Activated CD4-positive, alpha-beta T cell treated with anti-CD3 and anti-CD28 coated beads, Interleukin-2, amount 50 U/mL, for 48 hours (primary cell): Measurements from ENCODE around the gene CPSF4L.
"Not testable (repeated sequence)": the region's sequence is repeated elsewhere in the genome, so short reads cannot be mapped to it uniquely, and the experiment has no call there.

Source experiments
- DNase-seq, 2 experiments: peaks; one replicate each; pipeline ENCODE4 v3.0.0-alpha.2; 2020

The CPSF4L gene

GRCh38 chr17:73266796-73267195, 5.1 kb upstream of the CPSF4L start:
- no peak for DNase-seq

- no peak for DNase-seq
Measured at GRCh38 chr17:73265646-73266640, 4.3 kb upstream of the CPSF4L start.

GRCh38 chr17:73264448-73264847, 2.8 kb upstream of the CPSF4L start:
- not testable (repeated sequence) for DNase-seq

DNA sequence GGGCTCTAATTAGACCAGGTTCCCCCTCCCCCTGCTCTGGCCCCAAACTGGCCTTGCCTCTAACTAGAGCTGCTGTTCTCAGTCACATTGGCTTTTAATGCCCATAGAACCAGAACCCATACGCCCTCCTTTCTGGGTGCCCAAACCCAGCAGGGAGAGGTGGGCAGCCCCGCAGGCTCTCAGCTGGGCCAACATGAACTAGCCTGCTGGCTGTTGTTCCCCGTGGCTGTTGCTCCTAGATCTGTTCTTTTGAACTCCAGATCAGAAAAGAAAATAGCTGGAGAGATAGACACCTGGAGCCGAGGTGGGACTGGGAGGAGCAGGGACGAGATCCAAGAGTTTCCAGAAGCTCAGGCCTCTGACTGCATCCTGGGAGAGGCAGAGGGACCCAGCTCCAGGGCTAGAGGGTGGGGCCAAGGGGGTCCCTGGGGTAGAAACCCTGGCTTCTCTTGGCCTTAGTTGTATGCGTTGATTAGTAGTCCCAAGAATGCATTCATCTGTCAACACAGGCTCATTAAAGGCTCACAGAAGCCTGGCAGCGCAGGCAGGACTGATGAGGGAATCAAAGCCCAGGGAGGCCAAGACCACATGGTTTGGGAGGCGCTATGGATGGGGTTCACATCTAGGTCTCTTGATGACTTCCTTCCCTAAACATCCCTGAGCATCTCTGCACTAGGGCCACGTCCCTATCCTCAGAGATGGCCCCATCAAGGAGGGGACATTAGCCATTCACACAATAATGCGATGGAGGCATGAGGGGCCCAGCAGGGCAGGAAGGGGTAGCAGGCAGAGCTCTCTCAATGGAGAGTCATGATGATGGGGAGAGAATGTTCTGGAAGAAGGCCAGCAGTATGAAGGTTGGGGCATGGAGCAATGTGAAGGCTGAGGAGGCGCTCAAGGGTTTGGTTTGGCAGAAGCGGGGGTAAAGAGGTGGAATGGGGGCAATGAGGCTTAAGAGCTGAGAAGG, 1.3 kb upstream of the CPSF4L start:
- DNase-seq: no peak

GRCh38 chr17:73261952-73262675, 434 bp upstream of the CPSF4L start:
- DNase-seq: no peak

DNA sequence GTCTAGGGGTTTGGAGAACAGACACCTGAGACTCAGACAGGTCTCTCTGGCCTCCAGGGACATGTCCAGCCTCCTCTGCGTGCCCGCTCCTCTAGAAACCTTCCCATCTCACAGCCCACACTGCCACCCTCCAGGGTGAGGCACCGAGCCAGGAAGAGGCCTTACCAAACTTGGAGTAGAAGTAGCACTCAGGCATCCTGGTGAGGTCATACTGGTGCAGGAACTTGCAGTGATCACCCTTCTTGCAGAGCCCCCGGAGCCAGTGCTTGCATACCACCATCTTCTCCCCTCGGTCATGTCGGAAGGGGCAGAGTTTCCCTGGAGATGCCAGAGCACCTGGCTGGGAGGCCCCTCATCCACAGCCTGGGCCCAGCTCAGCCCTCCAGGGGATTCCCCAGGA, 4.2 kb downstream of the CPSF4L start:
- no peak for DNase-seq

GRCh38 chr17:73256220-73256619, 5.5 kb downstream of the CPSF4L start:
- no peak for DNase-seq

GRCh38 chr17:73255671-73256181, 6.0 kb downstream of the CPSF4L start:
- DNase-seq: peak; percentile 55 to 65

DNA sequence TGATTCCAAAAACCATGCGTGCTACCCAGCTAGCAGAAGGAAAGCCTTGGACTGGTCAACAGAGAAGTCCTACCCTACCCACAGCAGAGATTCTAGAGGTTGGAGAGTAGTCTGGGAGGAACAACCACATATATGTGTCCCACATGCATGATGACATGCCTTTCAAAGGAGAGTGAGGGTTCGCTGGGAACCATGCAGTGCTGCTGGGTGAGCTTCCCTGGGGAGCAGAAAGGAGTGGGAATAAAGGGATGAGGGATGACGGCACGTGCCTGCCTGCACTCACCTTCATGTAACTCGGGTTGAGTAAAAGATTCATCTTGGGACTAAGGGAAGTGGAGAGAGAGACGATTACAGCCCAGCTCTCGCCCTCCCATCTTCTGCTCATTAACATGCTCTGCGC, 9.8 kb downstream of the CPSF4L start:
- no peak for DNase-seq

GRCh38 chr17:73250851-73251640, 10.6 kb downstream of the CPSF4L start:
- no peak for DNase-seq

DNA sequence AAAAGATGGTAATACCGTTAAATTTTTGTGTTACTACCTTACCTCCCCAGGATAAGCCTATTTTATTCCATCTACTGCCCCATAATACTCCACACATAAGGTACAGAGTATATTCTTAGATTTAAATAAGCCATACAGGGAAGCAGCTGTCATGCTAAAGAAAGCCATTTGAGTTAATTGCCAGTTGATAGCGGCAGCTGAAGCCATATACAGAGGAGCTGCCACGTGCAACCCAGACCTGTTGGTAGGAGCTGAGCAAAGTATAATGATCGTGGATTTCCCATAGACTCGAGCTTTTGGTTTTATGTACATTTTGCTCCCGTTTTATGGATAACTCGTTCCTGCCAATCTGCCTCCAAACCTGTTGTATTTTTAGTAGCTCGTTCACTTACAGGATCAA, 12.0 kb downstream of the CPSF4L start:
- DNase-seq: no peak

GRCh38 chr17:73248532-73248931, 13.1 kb downstream of the CPSF4L start:
- no peak for DNase-seq

DNA sequence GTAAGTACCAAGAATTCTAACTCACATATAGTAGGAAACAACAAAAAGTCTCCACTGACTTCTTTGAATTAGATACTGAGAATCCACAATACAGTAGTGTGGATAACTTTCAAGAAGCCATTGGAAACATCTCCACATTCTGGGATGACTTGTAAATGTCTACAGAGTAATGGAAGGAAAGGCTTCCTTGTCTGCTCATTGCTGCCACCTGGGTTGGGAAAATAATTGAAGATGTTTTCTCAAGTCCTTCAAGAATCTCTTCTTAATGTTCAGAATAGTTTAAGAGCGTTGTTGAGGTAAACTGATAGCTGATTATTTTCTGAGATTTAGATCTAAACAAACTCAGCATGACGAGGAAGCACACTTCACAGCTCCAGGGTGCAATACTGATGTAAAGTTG, 14.0 kb downstream of the CPSF4L start:
- no peak for DNase-seq

GRCh38 chr17:73240561-73240960, 21.1 kb downstream of the CPSF4L start:
- DNase-seq: no peak

- DNase-seq: no peak
Measured at GRCh38 chr17:73237714-73238113, 24.0 kb downstream of the CPSF4L start.

- no peak for DNase-seq
Measured at GRCh38 chr17:73234736-73235135, 26.9 kb downstream of the CPSF4L start.

DNA sequence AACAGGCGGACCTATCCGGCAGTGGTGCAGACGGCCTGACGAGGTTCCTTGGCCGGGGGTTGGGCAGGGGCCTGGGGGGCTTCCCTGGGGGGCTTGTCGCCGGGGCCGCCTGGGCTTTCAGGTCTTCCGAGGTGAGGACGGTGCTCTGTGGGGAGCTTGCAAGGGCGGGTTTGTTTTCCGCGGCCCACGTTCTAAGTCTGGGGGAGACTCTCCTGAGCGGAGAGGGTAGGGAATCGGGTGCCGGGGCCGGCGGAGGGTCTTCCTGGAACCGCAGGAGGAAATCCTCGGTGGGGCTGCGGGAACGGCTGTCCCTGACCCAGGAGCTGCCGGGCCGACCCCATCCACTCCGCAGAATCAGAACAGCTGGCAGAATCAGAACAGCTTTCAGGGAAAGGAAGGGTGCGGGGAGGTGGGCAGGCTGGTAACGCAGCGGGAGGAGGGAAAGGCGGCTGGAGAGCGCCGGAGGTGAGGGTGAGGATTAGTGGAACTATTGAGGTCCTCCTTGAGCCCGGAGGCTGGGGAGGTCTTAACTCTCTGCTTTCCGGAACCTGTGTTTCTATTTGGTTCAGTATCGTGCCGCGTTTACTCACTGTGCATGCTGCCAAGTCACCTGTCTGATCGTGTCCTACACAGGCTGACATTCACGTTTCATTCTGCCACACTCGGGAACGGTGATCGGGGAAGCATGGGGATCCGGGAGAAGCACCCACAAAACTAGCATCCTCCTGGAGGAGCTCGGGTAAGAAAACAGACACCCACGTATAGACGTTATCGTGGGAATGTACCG, 28.9 kb downstream of the CPSF4L start:
- DNase-seq: peak; percentile 32 to 43

DNA sequence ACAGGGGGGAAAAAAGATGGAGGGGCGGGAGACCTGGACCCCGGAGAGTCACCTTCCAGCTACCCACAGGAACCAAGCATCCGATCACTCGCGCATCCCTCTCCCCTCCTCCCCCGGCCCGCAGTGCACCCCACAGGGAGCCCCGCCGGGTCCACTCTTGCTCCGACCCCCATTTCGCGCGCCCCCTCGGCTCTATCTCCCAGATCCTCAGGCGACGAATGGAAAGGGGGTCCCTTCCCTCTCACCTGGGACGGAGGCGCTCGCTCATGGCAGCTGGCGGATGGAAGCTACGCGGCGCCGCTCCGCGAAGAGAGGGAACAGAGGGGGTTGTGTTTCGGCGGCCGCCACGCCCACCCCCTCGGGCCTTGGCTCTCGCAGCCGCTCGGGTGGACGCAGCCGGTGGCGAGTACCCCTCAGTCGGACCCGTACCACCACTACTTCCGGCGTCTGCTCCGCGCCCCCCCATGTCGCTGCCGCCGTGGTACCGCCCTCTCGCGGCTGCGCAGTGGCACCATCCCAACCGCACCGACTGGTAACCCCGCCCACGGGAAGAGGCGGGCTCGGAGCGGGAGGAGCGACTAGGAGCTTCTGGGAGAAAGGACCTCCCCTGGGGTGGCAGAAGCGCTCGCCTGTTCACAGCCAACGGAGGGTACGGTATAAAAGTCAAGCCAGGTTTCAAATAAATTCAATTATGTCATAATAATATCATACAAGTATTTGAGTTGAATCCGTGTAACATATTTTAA, 29.7 kb downstream of the CPSF4L start:
- peak; percentile 97 to 98 for DNase-seq

DNA sequence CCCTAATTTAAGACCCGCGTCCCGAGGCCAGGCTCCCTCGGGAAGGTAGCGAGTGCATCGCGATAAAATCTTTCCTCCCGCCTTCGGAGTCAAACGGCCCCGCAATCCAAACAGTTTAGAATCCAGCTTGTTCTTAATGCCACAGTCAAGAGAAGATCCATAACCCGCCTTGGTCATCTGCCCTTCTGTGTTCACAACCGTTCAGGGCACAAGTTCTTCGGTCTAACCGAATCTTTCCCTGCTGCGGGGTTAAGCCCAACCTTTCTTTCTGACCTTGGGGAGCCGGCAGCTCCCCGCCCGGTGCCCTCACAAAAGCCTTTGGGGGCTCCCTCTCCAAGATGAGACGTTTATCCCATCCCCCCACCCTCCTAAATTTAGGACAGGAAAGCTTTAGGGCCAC, 30.3 kb downstream of the CPSF4L start:
- no peak for DNase-seq

DNA sequence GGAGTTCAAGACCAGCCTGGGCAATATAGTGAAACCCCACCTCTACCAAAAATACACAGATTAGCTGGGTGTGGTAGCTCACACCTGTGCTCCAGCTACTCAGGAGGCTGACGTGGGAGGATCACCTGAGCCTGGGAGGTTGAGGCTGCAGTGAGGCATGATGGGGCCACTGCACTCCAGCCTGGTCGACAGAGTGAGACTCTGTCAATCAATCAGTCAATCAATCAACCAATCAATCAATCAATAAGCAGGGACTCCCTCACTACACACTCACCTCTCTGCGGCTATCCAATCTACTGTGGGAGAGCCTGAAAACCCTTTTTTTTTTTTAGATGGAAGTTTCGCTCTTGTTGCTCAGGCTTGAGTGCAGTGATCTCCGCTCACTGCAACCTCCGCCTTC, 31.6 kb downstream of the CPSF4L start:
- no peak for DNase-seq
